Sigmoid colon (tissue), 4 donors: ENCODE measurements around the gene MOGAT3.

Experiments used
- POLR2A ChIP-seq, 2 donors: fragments of 450-650 bp; IDR thresholded peaks; one replicate each; pipeline ENCODE4 v1.6.1; 2016; ENCODE audit warnings: antibody characterized with exemption in 2 of 2, mild to moderate bottlenecking in 2 of 2, moderate library complexity in 2 of 2
- POLR2AphosphoS5 ChIP-seq, 4 donors: sonication (generic); formaldehyde crosslinking; IDR thresholded peaks; one replicate each; pipeline ENCODE4 v1.6.1; 2017; ENCODE audit warnings: antibody characterized with exemption in 4 of 4
- TF ChIP-seq, protein P1 (sequence below), 4 experiments: fragments of 450-650 bp in 3 of 4; fragments of 200-600 bp in 1 of 4; IDR thresholded peaks; one replicate each; pipeline ENCODE4 v1.5.1; 2016 to 2019; ENCODE audit warnings: antibody characterized with exemption in 4 of 4, mild to moderate bottlenecking in 3 of 4, moderate library complexity in 2 of 4

DNA sequence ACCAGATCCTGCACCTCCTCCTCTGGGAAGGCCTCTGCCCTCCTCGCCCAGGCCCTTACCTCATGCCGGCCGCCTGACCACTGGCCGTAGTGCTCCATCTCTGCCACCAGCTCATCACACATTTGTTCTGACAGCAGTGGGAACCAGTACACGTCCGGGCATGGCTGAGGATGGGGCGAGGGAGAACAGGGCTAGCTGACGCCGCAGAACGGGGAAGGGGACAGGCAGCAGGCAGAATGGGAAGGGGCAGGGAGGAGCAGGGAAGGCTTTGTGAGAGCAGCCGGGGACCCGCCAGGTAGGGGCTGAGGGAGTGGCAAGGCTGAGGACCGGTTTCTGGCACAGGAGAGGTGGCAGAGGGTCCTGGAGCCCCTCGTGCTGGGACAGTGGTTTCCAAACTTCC lies 8.0 kb upstream of the MOGAT3 start:
- TF ChIP-seq POLR2A (IDR thresholded peaks at IDR 0.05) (no peak), POLR2AphosphoS5 (IDR thresholded peaks at IDR 0.05) (no peak)
- TF ChIP-seq, protein P1, sequence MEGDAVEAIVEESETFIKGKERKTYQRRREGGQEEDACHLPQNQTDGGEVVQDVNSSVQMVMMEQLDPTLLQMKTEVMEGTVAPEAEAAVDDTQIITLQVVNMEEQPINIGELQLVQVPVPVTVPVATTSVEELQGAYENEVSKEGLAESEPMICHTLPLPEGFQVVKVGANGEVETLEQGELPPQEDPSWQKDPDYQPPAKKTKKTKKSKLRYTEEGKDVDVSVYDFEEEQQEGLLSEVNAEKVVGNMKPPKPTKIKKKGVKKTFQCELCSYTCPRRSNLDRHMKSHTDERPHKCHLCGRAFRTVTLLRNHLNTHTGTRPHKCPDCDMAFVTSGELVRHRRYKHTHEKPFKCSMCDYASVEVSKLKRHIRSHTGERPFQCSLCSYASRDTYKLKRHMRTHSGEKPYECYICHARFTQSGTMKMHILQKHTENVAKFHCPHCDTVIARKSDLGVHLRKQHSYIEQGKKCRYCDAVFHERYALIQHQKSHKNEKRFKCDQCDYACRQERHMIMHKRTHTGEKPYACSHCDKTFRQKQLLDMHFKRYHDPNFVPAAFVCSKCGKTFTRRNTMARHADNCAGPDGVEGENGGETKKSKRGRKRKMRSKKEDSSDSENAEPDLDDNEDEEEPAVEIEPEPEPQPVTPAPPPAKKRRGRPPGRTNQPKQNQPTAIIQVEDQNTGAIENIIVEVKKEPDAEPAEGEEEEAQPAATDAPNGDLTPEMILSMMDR (IDR thresholded peaks at IDR 0.05), result no peak
